Osteocyte (in vitro differentiated cells): Measurements from ENCODE around the gene DOCK11. TPM values are rescaled to one million over a fixed set of nuclear protein-coding genes. Genes with fewer than 3 reads are reported as not detected.

ENCODE experiments used
- DNase-seq: peaks from one replicate; pipeline ENCODE4 v3.0.0; 2021; ENCODE audit warnings: mixed read lengths; ENCODE audit not compliant: unreplicated experiment; ENCODE audit errors: extremely low spot score
- H3K27ac Mint-ChIP-seq: one replicate; pipeline ENCODE4 v1.8.0; 2021; ENCODE audit warnings: mild to moderate bottlenecking, mixed read lengths; ENCODE audit not compliant: unreplicated experiment
- H3K27me3 Mint-ChIP-seq: one replicate; pipeline ENCODE4 v1.8.0; 2021; ENCODE audit warnings: mixed read lengths; ENCODE audit not compliant: unreplicated experiment
- H3K36me3 Mint-ChIP-seq: one replicate; pipeline ENCODE4 v1.8.0; 2021; ENCODE audit warnings: mixed read lengths; ENCODE audit not compliant: unreplicated experiment
- H3K4me1 Mint-ChIP-seq: one replicate; pipeline ENCODE4 v1.8.0; 2021; ENCODE audit warnings: mixed read lengths; ENCODE audit not compliant: unreplicated experiment
- H3K4me3 Mint-ChIP-seq: one replicate; pipeline ENCODE4 v1.8.0; 2021; ENCODE audit warnings: mild to moderate bottlenecking, moderate library complexity, mixed read lengths; ENCODE audit not compliant: unreplicated experiment
- H3K9me3 Mint-ChIP-seq: one replicate; pipeline ENCODE4 v1.8.0; 2021; ENCODE audit warnings: mixed read lengths; ENCODE audit not compliant: unreplicated experiment
- total RNA-seq: library from RNA; stranded (reverse); gene quantifications from 2 replicates; pipeline ENCODE4 v1.2.1, GENCODE V29; 2021
- TF ChIP-seq, protein P1 (sequence below): fragments of 200-600 bp; sonication (generic); IDR thresholded peaks from 2 replicates; pipeline ENCODE4 v1.5.0; 2021; ENCODE audit warnings: antibody characterized with exemption, mild to moderate bottlenecking, moderate library complexity

Gene DOCK11
- total RNA-seq, 1 donor from 2014 or later = 24.8 TPM

DNA sequence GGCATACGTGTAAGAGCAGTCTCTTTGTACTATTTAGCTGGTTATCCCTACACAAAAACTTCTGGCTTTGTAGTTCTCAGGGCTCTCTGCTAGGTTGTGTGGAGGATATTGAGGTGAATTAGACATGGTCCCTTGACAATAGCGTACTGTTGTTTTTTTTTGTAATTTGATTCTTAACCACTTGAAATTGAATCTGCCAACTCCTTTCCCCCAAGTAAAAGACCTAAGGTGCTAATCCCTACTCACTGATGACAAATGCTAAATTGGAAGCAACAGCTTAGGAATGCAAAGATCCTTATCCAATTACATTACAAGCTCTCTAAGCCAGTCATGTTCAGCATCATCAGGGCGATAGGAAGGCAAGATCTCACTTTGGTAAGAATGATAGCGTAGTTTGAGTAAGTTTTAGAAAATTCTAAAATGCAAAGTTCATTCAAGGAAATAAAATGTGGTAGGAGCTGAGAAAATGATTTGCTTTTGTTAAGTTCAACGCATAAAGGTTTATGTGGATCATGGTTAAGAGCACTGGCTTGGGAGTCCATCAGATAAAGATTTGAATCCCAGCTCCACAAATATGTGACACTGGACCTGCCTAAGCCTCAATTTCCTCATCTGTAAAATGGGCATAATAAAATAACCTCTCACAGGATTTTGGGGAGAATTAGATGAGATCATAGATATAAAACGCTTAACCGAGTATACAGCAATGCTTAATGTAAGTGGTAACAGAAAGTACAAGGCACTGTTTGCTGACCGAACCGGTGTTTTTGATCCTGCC, 39.3 kb downstream of the DOCK11 start:
- H3K4me3 Mint-ChIP-seq = no peak overlapping the region
- no peak for DNase-seq
- peaks cover 3% of the 10 kb centered on the region for H3K9me3 Mint-ChIP-seq
- no peaks in the 10 kb centered on the region for H3K36me3 Mint-ChIP-seq
- H3K27me3 Mint-ChIP-seq = no peaks in the 10 kb centered on the region
- H3K27ac Mint-ChIP-seq = no peak overlapping the region
- peaks cover 46% of the 10 kb centered on the region for H3K4me1 Mint-ChIP-seq
- TF ChIP-seq, protein P1, sequence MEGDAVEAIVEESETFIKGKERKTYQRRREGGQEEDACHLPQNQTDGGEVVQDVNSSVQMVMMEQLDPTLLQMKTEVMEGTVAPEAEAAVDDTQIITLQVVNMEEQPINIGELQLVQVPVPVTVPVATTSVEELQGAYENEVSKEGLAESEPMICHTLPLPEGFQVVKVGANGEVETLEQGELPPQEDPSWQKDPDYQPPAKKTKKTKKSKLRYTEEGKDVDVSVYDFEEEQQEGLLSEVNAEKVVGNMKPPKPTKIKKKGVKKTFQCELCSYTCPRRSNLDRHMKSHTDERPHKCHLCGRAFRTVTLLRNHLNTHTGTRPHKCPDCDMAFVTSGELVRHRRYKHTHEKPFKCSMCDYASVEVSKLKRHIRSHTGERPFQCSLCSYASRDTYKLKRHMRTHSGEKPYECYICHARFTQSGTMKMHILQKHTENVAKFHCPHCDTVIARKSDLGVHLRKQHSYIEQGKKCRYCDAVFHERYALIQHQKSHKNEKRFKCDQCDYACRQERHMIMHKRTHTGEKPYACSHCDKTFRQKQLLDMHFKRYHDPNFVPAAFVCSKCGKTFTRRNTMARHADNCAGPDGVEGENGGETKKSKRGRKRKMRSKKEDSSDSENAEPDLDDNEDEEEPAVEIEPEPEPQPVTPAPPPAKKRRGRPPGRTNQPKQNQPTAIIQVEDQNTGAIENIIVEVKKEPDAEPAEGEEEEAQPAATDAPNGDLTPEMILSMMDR = no peak

DNA sequence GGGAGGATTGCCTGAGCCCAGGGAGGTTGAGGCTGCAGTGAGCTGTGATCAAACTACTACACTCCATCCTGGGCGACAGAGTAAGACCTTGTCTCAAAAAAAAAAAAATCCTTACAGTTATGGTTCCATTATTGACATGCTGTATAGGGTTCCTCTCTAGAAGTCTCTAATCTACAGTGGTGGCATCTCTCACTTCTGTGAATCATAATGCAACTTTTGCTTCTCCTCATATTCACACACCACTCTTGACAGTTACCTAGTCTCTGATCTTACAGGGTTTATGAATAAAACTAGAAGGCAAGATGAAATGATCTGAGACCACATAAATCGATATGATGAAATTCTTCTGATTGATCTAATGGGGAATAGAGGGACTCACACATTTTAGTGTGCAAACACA, 40.6 kb downstream of the DOCK11 start:
- Mint-ChIP-seq H3K27ac (peak overlapping the region; percentile 70), H3K4me1 (peaks cover 38% of the 10 kb centered on the region), H3K9me3 (no peaks in the 10 kb centered on the region), H3K4me3 (no peak overlapping the region), H3K27me3 (no peaks in the 10 kb centered on the region), H3K36me3 (no peaks in the 10 kb centered on the region)
- TF ChIP-seq, protein P1 = no peak
- DNase-seq = no peak

DNA sequence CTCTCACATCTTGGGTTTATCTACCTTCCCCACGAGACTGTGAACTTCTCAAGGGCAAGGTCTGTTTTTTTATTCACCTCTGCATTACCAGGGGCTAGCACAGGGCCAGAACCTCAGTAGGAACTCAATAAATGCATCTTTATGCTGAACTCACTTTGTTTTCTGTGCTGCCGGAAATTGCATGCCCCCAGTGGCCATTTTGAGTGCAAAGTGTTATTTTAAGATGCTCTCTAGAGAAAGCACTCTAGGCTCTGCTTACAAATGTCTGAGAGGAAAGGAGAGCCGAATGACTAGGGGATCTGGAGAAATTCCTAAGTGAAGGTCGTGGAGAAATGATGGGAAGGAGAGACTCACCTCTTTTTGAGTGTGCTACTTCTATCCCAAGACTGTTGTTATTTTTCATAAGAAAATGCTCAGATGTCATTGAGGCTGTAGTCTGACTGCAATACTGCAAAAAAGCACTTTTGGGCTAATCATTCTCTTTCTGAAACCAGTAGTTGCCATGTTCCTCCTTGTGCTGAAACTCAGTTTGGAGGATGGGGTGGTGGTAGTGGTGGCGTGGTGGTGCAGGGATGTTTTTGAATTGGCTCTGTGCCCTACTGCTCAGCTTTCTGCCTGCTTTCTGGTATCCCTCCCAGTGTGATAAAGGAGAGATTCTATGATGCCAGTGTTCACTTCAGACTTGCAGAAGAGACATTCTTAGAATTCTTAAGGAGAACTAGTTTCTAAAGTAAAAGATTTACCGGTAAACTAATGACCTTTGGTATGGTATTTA, 41.3 kb downstream of the DOCK11 start:
- DNase-seq = no peak
- peaks cover 38% of the 10 kb centered on the region for H3K4me1 Mint-ChIP-seq
- peak overlapping the region; percentile 70 for H3K27ac Mint-ChIP-seq
- H3K4me3 Mint-ChIP-seq = peak overlapping the region; percentile 19
- no peaks in the 10 kb centered on the region for H3K27me3 Mint-ChIP-seq
- H3K9me3 Mint-ChIP-seq = no peaks in the 10 kb centered on the region
- H3K36me3 Mint-ChIP-seq = no peaks in the 10 kb centered on the region
- TF ChIP-seq, protein P1 = peak; percentile 53

DNA sequence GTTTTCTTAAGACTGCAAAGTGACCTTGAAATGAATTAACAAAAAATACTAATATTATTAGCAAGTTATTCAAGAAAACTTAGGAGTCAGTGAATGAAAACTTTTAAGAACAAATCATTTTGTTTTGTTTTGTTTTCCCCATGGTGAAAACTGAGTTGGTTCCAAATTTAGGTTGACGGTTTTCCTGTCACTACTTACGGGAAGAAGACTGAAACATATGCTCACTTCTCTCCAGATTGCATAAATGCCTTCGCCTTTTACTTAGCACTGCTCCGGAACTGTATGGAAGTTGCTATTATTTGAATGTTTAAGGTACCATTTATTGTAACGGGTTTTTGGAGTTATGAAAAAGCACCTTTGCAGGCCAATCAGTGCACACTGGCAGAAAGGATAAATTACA, 42.8 kb downstream of the DOCK11 start:
- DNase-seq = no peak
- H3K27me3 Mint-ChIP-seq = no peaks in the 10 kb centered on the region
- H3K27ac Mint-ChIP-seq = no peak overlapping the region
- H3K36me3 Mint-ChIP-seq = no peaks in the 10 kb centered on the region
- TF ChIP-seq, protein P1 = no peak
- H3K4me3 Mint-ChIP-seq = no peak overlapping the region
- peaks cover 38% of the 10 kb centered on the region for H3K4me1 Mint-ChIP-seq
- no peaks in the 10 kb centered on the region for H3K9me3 Mint-ChIP-seq

DNA sequence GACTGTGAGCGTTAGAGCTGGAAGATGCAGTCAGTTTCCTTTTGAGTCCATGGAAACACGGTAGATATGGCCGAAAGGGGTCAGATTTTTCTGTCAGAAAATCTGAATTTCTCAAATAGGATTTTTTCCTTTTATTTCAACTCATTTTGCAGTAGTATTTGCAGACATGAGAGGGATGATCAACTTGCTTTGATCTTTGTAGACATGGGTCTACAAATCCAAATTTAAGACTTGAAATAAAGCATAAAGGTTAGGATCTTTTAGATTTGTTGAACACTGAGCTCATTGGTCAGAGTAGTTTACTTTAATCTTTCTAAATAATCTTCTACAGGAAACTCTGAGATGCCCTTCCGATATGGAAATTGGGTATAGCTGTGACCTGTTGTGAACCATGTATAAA, 44.7 kb downstream of the DOCK11 start:
- Mint-ChIP-seq H3K4me3 (no peak overlapping the region), H3K27me3 (no peaks in the 10 kb centered on the region), H3K36me3 (peaks cover 4% of the 10 kb centered on the region), H3K9me3 (no peaks in the 10 kb centered on the region), H3K4me1 (peaks cover 33% of the 10 kb centered on the region), H3K27ac (no peak overlapping the region)
- DNase-seq = no peak
- TF ChIP-seq, protein P1 = no peak
